GM19467 (cell line): ENCODE results near the gene RAPGEF6.
"Not testable (repeated sequence)": the region's sequence is repeated elsewhere in the genome, so short reads cannot be mapped to it uniquely, and the experiment has no call there.

Experiments used
- ATAC-seq: cut with Tn5 transposase; IDR thresholded peaks from one replicate; pipeline ENCODE4 v1.9.1; 2021; ENCODE audit warnings: mild to moderate bottlenecking, moderate library complexity; ENCODE audit not compliant: unreplicated experiment

RAPGEF6 gene

DNA sequence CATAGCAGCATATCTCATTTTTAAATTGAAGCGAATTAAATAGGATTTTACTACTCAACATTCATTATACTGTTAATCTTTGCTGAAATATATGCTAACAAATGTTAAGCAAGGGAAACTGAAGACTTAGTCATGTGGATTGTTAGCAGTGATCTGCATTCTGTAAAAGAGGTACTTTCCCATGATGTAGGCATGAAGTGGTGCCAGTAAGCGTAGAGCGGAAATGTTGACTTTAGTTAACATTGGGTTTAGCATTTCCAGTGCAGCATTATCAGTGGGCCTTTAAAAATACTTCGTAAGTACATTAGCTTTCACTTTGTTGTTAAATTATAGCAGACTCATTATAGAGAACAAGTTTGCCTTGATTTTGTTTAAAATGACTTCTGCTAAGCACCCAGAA, 240.9 kb downstream of the RAPGEF6 start:
- ATAC-seq, result peak; percentile 68

DNA sequence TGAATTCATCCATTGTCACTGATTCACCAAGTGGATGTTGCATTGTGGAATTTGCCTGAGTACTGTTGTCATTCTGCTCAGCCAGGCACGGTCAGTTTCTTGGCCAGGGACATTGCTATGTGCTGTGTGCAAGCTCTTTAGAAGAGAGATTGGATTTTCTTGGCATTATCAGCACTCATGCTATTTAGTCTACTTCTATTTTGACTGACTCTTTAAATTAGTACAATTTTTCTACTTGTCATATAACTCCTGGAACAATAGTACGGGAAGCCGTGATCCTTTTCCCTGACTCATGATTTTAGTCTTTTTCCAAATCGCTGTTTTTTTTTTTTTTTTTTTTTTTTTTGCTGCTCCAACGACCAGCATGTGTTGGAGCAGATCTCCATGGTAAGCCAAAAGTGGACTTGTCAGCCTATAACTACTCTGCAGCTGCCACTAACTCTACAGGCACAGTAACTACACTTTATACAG, 241.5 kb downstream of the RAPGEF6 start:
- no peak for ATAC-seq

- ATAC-seq, result no peak
Observed at GRCh38 chr5:131392466-131393095, 242.4 kb downstream of the RAPGEF6 start.

- no peak for ATAC-seq
Observed at GRCh38 chr5:131389869-131390265, 245.2 kb downstream of the RAPGEF6 start.

DNA sequence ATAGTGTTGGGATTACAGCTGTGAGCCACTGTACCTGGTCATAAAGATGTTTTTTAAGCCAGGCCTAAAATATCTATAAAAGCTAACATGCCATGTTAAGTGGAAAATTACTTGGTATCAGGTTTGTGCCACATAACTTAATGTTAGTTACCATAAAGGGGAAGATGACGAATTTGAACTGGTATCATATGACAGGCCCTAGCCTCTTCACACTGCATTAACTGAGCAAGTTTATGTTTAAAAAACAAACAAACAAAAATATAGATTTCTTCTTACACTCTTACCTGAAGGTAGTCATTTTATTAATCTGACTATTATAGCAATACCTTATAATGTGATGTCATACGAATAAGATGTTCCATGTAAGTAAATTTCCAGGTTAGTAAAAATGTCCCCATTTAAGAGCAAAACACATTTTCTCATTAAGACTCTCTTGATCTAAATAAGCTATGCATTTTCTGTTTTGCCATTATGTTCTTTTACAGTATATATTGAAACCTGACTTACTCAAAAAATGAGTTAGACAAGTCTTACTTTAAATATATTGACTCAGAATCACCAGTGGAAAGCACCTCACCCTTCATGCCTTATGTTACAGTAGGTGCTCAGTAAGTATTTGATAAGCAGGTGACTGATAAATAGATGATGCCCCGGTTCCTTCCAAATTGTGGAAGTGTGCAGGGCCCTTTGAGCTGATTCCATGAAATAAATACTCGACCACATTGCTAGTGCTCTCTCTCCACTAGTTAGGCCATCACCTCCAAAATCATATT, 245.7 kb downstream of the RAPGEF6 start:
- ATAC-seq, result no peak

DNA sequence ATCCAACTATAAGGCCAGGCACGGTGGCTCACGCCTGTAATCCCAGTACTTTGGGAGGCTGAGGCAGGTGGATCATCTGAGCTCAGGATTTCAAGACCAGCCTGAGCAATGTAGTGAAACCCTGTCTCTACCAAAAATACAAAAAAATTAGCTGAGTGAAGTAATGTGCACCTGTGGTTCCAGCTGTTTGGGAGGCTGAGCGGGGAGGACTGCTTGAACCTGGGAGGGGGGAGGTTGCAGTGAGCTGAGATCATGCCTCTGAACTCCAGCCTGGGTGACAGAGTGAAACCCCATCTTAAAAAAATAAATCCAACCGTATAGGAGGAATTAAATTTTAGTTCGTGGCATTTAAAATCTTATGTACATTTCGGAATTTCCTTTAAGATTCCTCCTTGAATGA, 247.8 kb downstream of the RAPGEF6 start:
- ATAC-seq, result no peak

- ATAC-seq, result no peak
Observed at GRCh38 chr5:131386779-131387178, 248.2 kb downstream of the RAPGEF6 start.

DNA sequence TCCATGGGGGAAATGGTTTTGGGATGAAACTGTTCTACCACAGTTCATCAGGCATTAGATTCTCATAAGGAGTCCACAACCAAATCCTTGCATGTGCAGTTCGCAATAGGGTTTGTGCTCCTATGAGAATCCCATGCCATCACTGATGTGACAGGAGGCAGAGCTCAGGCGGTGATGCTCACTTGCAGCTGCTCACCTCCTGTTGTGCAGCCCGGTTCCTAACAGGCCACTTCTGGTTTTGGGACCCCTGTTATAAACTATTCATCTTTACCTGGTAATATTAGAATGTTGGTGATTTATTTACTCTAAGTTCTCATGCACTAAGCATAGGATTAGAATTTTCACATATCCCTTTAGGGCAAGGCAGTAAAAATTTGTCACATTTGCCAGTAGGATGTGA, 248.9 kb downstream of the RAPGEF6 start:
- ATAC-seq, result no peak

DNA sequence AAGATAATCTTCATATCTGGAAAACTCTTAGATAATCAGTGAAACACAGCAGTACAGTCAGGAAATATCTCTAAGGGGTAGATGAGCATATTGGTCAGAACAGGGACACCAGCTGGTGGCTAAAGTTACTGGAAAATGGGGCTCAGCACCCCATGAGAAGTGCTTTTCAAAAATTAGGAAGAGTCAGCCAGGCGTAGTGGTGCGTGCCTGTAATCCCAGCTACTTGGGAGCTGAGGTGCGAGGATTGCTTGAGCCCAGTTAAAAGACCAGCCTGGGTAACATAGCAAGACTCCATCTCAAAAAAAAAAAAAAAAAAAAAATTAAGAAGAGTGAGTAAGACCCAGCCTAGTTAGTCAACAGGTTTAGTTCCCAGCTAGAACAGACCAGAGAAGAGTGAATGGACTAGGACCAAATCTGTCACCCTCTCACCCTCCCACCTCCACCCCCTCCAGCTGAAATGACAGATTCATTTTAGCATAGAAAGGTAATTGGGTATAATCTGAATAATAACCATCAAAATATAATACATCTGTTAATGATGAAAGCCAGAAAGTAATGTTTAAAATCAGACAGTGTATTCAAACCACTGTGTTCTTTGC, 250.3 kb downstream of the RAPGEF6 start:
- no peak for ATAC-seq

- no peak for ATAC-seq
Observed at GRCh38 chr5:131384173-131384572, 250.9 kb downstream of the RAPGEF6 start.

GRCh38 chr5:131382407-131383395, 252.3 kb downstream of the RAPGEF6 start:
- ATAC-seq, result peak; percentile 67

DNA sequence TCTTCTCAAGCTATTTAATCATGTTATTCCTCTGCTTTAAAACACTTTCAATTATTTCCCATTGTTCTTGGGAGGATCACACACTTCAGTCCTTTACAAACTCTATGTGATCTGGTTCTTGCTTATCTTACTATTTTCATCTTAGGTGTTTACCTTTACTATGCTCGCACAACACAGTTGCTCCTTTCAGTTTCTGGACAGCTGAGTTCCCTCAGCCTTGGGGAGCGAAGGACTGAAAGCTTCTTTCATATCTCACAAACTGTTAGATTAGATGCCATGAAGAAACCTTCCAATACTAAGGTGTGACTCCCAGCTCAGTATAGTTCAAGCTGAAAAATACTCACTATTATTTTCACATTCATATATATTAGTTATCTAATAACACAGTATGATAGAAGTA, 253.3 kb downstream of the RAPGEF6 start:
- ATAC-seq, result peak; percentile 47

- ATAC-seq, result no peak
Observed at GRCh38 chr5:131381021-131381420, 254.0 kb downstream of the RAPGEF6 start.

DNA sequence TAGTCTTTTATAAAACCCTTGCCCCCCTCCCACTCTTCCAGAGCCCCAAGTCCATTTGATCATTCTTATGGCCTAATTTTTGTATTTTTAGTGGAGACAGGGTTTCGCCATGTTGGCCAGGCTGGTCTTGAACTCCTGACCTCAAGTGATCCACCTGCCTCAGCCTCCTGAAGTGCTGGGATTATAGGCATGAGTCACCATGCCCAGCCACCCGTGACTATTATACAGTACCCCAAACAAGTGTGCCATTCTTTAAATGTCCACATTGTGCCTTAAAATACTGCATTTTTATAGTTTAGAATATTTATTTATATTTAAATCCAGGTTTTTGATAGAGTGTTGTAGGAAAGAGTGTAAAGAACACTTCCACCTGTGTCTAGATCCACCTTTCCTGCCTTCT, 254.8 kb downstream of the RAPGEF6 start:
- not testable (repeated sequence) for ATAC-seq

GRCh38 chr5:131379723-131380122, 255.3 kb downstream of the RAPGEF6 start:
- ATAC-seq, result peak; percentile 33

- ATAC-seq, result no peak
Observed at GRCh38 chr5:131378721-131379541, 256.1 kb downstream of the RAPGEF6 start.

DNA sequence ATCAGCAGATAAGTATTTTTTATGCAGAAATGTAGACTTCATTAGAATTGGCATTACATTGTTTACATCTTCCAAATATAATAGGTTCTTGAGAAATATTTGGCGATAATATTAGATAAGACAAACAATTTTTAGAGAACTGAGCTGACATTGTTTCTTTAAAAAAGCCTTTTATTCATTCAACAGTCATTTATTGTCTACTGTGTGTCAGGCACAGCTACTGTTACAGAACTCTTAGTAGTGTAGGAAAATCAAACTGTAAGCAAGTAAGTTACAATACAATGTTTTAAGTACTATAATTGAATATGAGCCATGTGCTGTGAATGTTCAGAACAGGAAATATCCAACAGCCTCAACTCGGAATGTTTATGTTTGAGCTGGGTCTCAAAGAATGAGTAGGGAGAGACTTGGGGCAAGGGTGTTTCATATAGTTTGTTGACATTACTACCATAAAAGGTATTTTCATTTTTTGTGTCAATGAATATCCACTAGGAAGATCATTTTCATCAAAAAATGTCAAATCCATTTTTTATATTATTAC, 257.2 kb downstream of the RAPGEF6 start:
- ATAC-seq, result no peak

GRCh38 chr5:131377346-131377745, 257.7 kb downstream of the RAPGEF6 start:
- ATAC-seq, result no peak

DNA sequence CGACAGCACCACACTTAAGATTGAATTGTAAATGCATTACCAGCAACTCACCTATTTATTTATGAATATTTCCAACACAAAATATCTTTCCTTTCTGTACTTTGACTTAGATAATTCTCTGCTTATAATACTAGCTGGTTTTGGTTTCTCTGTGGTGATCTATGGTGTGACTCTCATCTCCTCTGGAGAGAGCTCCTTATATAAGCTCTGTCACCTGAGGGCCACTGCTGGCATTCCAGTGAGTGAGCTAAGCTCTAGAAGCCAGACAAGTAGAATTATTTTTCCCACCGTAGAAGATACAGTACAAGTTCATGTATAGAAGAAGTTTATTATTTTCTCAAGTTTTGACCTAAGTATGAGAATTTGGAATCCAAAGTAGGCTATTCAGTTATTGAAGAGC, 259.7 kb downstream of the RAPGEF6 start:
- ATAC-seq, result no peak
